ENCODE data around the gene DHX16.
"Not testable (repeated sequence)": the region's sequence is repeated elsewhere in the genome, so short reads cannot be mapped to it uniquely, and the experiment has no call there.

Gene DHX16

GRCh38 chr6:30678964-30679726 lies 6.3 kb upstream of the DHX16 start:
- peak; percentile 94 to 95 for DNase-seq

DNA sequence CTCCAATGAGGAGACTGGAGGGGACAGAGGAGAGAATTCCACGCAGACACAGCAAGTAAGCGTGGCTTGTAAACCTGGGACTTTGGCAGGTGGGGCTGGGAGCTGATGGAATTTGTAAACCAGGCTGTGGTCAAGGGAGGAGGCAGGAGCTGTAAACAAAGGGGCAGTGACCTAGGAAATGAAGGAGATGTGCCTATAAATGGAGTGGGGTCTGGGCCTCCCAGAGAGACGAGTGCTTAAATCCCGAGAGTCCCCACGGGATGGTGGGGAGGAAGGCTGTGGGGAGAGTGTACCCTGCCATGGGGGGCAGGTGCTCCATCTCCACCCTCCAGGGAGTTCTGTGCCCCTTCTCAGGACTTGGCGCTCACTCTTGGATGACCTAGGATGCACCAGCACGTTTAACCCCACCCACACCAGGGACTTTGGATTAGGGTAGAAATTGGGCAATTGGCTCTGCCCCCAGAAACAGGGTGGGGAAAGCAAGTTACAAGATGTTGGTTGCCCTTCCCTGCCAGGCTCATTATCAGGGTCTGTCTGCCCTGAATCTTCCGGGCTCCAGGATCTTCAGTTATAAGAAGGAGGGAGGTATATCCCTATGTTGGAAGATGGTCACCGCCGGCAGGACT lies 4.0 kb upstream of the DHX16 start:
- no peak for DNase-seq

DNA sequence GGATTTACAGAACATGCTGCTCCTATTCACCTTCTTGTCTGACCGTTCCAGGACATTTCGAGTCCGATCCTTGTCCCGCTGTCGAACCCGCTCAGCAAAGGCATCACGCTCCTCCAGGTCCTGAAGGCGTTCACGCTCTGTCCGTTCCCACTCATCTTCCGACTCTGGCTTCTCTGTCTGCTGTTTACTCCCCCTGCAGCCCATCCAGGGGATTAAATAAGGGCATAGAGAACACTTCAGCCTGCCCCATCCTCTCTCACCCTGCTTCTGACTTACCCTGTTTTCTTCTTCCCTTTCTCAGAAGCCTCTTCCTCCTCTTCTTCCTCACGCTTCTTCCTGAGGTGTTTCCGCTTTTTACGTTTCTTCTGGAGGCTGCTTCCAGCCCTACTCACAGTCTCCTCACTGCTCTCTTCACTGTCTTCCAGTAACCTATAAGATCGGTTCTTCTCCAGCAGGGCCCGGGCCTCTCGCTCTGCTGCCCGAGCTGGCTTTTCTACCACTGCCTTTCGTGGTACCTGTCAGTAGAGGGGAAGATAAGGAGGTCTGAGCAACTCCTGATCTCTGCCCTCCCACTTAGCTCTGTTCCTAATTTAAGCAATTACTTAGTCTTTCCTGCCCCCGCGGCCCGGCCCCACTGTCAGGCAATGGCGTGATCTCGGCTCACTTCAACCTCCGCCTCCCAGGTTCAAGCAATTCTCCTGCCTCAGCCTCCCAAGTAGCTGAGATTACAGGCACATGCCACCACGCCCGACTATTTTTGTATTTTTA lies 1.9 kb downstream of the DHX16 start:
- no peak for DNase-seq

DNA sequence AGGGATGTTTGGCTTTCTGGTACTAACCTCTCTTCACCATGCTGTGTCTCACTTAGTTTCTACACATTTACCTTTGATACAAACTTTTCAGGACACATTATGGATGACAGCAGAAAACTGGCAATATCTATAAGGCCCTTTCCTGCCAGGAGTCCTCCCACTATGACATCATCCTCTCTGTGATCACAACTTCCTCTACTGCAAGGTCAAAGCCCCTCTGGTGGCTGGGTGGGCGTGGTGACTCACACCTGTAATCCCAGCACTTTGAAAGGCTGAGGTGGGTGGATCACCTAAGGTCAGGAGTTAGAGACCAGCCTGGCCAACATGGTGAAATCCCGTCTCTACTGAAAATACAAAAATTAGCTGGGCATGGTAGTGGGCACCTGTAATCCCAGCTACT lies 6.5 kb downstream of the DHX16 start:
- peak; percentile 48 to 52 for DNase-seq

GRCh38 chr6:30664994-30665767 lies 7.6 kb downstream of the DHX16 start:
- DNase-seq = no peak

DNA sequence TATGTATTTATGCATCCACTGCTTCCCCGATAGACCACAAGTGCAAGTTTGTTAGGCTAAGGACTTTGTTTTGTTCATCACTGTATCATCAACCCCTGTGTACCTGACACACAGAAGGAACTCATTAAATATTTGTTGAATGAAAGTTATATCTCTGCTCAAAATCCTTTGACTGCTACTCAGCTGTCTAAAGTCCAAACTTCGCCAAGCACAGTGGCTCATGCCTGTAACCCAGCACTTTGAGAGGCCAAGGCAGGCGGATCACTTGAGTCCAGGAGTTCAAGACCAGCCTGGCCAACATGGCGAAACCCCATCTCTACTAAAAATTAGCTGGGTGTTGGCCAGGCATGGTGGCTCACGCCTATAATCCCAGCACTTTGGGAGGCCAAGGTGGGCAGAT lies 14.9 kb downstream of the DHX16 start:
- DNase-seq = not testable (repeated sequence)

- no peak for DNase-seq
Measured at GRCh38 chr6:30657454-30657853, 15.4 kb downstream of the DHX16 start.

DNA sequence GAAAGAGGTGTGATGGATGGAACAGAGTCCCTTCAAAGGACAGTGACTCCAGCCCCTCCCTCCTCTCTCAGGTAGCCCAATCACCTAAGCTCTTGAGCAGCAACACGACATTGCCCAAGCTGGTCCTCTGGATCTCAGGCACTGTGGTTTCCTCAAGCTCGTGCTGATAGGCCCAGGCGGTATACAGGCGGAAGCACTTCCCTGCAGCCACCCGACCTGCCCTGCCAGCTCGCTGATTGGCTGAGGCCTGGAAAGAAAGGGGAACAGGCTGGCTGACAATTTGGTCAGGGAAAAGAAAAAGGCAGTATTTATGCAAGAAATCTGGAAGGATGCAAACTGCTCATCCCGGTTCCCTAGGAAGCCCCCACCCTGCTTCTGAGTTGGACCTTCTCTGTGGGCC lies 16.3 kb downstream of the DHX16 start:
- DNase-seq = no peak

DNA sequence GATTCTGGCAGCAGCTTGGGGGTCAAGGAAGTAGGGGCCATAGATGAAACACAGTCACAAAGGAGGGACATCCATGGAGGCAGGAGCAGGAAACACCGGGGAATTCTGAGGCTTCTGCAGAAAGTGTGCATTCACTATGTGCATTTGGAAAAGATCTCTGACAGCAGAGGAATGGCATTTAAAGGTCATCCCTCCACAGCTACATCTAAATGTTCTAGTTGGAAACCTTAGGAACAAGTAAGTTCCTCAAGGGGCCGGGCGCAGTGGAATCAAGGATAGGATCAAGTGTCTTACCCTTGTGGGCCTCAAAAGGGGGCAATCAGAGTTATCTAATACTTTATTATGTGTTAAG lies 17.1 kb downstream of the DHX16 start:
- no peak for DNase-seq

- no peak for DNase-seq
Measured at GRCh38 chr6:30654798-30655742, 17.7 kb downstream of the DHX16 start.

GRCh38 chr6:30651143-30651542 lies 21.7 kb downstream of the DHX16 start:
- no peak for DNase-seq

- DNase-seq = peak; percentile 79 to 81
Measured at GRCh38 chr6:30647242-30648116, 25.3 kb downstream of the DHX16 start.

DNA sequence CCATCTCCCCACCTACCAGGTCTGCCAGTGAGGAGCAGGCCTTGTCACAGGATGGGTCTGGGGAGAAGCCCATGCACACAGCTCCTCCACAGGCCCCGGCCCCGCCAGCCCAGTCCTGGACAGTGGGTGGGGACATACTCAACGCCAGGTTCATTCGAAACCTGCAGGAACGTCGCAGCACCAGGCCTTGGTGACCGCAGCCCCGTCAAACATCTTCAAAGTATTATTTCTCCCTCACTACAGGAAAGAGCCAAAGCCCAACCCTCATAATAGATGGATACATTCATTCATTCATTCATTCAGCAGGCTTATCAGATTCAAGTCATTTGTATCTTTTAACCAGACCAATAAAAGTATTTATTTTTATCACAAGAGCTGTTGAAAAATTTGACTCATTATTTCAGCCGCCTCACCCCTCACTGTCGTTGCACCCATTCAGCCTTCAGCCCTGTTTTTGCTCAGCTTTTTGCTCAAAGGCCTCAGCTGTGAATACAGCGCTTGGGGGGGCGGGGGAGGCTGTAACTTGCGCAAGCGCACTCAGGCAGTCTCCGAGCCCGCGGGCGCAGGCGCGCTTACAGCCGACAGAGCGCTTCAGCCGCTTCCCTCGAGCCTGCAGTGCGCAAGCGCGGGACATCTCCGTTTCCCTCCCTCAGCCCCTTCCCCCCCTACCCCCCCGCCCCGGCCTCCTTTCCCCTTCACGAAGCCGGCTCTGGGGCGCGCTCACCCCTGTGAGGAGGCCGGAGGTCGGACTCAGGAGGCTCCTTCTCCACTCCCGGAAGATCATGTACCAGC lies 26.2 kb downstream of the DHX16 start, which contains the start of gene C6orf136:
Gene C6orf136, plus strand, starts transcription at position 684 of the 792 bp plus-strand sequence. Its CDS starts 99 bp downstream, at position 783.
- peak; percentile 92 to 93 for DNase-seq

GRCh38 chr6:30645989-30646388 lies 26.8 kb downstream of the DHX16 start:
- DNase-seq = no peak

GRCh38 chr6:30644769-30645168 lies 28.0 kb downstream of the DHX16 start:
- no peak for DNase-seq

- no peak for DNase-seq
Measured at GRCh38 chr6:30643656-30644055, 29.1 kb downstream of the DHX16 start.

- DNase-seq = no peak
Measured at GRCh38 chr6:30641048-30641447, 31.8 kb downstream of the DHX16 start.

DNA sequence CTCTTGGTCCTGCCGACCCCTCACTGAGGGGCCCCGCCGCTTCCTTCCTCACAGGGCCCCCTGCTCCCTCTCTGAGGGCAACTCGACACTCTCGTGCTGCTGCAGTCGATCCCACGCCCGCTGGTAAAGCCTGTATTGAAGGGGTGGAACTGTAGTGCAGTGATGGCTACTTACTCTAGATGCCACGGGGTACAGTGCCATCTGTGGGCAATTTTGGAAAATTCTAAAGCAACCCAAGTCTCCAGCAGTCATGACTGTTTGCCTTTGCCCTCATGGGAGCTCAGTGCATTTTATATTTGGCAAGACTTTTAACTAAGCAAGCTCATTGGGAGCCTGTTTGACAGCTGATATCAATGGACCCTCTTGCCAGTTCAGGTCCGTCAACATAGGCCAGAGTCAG lies 32.3 kb downstream of the DHX16 start:
- DNase-seq = no peak

- DNase-seq = no peak
Measured at GRCh38 chr6:30635834-30636233, 37.0 kb downstream of the DHX16 start.

All from stimulated activated CD4-positive, alpha-beta T cell treated with anti-CD3 and anti-CD28 coated beads, Interleukin-2, amount 100 ng/mL, for 24 hours (primary cell).